SK-N-SH treated with all-trans-retinoic acid at 6 μM for 48 hours (cell line): ENCODE results near the gene PPARGC1A.

Experiments
- BACH2 ChIP-seq: fragments of 250-450 bp; sonication (Bioruptor Pico); IDR thresholded peaks from 2 replicates; pipeline ENCODE4 v1.9.0; 2021; ENCODE audit warnings: mild to moderate bottlenecking, borderline replicate concordance
- TSHZ2 ChIP-seq: fragments of 250-450 bp; sonication (Bioruptor Pico); IDR thresholded peaks from 2 replicates; pipeline ENCODE4 v1.5.0; 2020; ENCODE audit warnings: mild to moderate bottlenecking, moderate library complexity

GRCh38 chr4:23855912-23856605 is 33.8 kb downstream of the PPARGC1A start:
- TF ChIP-seq BACH2 (CRISPR knock-in tag), result no peak
- no peak for TF ChIP-seq TSHZ2 (CRISPR knock-in tag)
